ENCODE data around the gene HTR1A.
A peak's percentile ranks its signal among the peaks of the same experiment; 100 is the strongest.

Gene HTR1A

GRCh38 chr5:63962279-63962678, at the start of gene HTR1A:
TSS of gene HTR1A (minus strand) at chr5:63962445. CDS start at chr5:63961719, 726 bp downstream.
- no peak for DNase-seq

GRCh38 chr5:64003966-64004365, 41.7 kb upstream of the HTR1A start:
- no peak for DNase-seq

- no peak for DNase-seq
Measured at GRCh38 chr5:64000096-64000495, 37.9 kb upstream of the HTR1A start.

- no peak for DNase-seq
Measured at GRCh38 chr5:63987053-63987452, 24.8 kb upstream of the HTR1A start.

GRCh38 chr5:63981864-63982263, 19.6 kb upstream of the HTR1A start:
- no peak for DNase-seq

GRCh38 chr5:63963926-63964325, 1.7 kb upstream of the HTR1A start:
- DNase-seq = no peak

- DNase-seq = peak; percentile 52
Measured at GRCh38 chr5:63963080-63963735, 963 bp upstream of the HTR1A start.

- DNase-seq = no peak
Measured at GRCh38 chr5:63961598-63962161, 565 bp downstream of the HTR1A start.

- DNase-seq = no peak
Measured at GRCh38 chr5:63961125-63961597, 1.1 kb downstream of the HTR1A start.

- DNase-seq = no peak
Measured at GRCh38 chr5:63960646-63961045, 1.6 kb downstream of the HTR1A start.

GRCh38 chr5:63959177-63959982, 2.9 kb downstream of the HTR1A start:
- no peak for DNase-seq

GRCh38 chr5:63958654-63959053, 3.6 kb downstream of the HTR1A start:
- DNase-seq = no peak

- no peak for DNase-seq
Measured at GRCh38 chr5:63957617-63958016, 4.6 kb downstream of the HTR1A start.

- no peak for DNase-seq
Measured at GRCh38 chr5:63953217-63953616, 9.0 kb downstream of the HTR1A start.

GRCh38 chr5:63935103-63935502, 27.1 kb downstream of the HTR1A start:
- no peak for DNase-seq

- no peak for DNase-seq
Measured at GRCh38 chr5:63931836-63932235, 30.4 kb downstream of the HTR1A start.

GRCh38 chr5:63928451-63928850, 33.8 kb downstream of the HTR1A start:
- no peak for DNase-seq

GRCh38 chr5:63923914-63924313, 38.3 kb downstream of the HTR1A start:
- DNase-seq = no peak

- DNase-seq = no peak
Measured at GRCh38 chr5:63919763-63920478, 42.3 kb downstream of the HTR1A start.

GRCh38 chr5:63916786-63917185, 45.5 kb downstream of the HTR1A start:
- DNase-seq = no peak

- no peak for DNase-seq
Measured at GRCh38 chr5:63911871-63912270, 50.4 kb downstream of the HTR1A start.

Measured in NCI-H1048 (cell line).